Keratinocyte (primary cell): ENCODE measurements around the gene WFDC8. TPM values are rescaled to one million over a fixed set of nuclear protein-coding genes. Genes with fewer than 3 reads are reported as not detected.

Source experiments
- DNase-seq: peaks from one replicate; pipeline ENCODE4 v3.0.0-alpha.2; 2011; ENCODE audit warnings: low read depth, missing footprints, low spot score
- FAIRE-seq: peaks from 2 replicates; lab custom pipeline; 2011; peaks lifted over from hg19 to GRCh38; lab: Jason Lieb, UNC
- H2AFZ ChIP-seq: 2 replicates; pipeline ENCODE4 v1.6.0; 2012; ENCODE audit warnings: low read length, control low read depth, inconsistent platforms; ENCODE audit not compliant: control insufficient read depth
- H3K27ac ChIP-seq: 2 replicates; pipeline ENCODE4 v1.5.1; 2011; ENCODE audit warnings: low read length; ENCODE audit not compliant: control insufficient read depth, insufficient read depth
- H3K27me3 ChIP-seq: 3 replicates; pipeline ENCODE4 v1.6.0; 2011; ENCODE audit warnings: low read length; ENCODE audit not compliant: control insufficient read depth, insufficient read depth; ENCODE audit errors: extremely low read depth
- H3K36me3 ChIP-seq, 2 experiments: 2 replicates in 1 of 2; 3 replicates in 1 of 2; pipeline ENCODE4 v1.5.1; 2011; ENCODE audit warnings: low read length in 2 of 2, mild to moderate bottlenecking in 1 of 2; ENCODE audit not compliant: control insufficient read depth in 2 of 2, insufficient read depth in 2 of 2; ENCODE audit errors: extremely low read depth in 1 of 2
- H3K4me1 ChIP-seq: 3 replicates; pipeline ENCODE4 v1.5.1; 2011; ENCODE audit warnings: low read length; ENCODE audit not compliant: control insufficient read depth, insufficient read depth; ENCODE audit errors: extremely low read depth
- H3K4me2 ChIP-seq: 3 replicates; pipeline ENCODE4 v1.6.0; 2011; ENCODE audit warnings: low read depth, low read length; ENCODE audit not compliant: control insufficient read depth, insufficient read depth; ENCODE audit errors: extremely low read depth
- H3K4me3 ChIP-seq, 3 experiments: fragments of 200-600 bp in 1 of 3; sonication (generic) in 1 of 3; 2 replicates in 2 of 3; 3 replicates in 1 of 3; pipeline ENCODE4 v1.5.1; 2011 to 2016; ENCODE audit warnings: low read length in 3 of 3, mild to moderate bottlenecking in 3 of 3, control low read depth in 2 of 3, inconsistent platforms in 1 of 3, low read depth in 1 of 3, mixed read lengths in 1 of 3, mixed run types in 1 of 3, moderate library complexity in 1 of 3; ENCODE audit not compliant: control insufficient read depth in 2 of 3, insufficient read depth in 2 of 3; ENCODE audit errors: extremely low read depth in 1 of 3
- H3K79me2 ChIP-seq: 2 replicates; pipeline ENCODE4 v1.6.0; 2012; ENCODE audit warnings: low read length; ENCODE audit not compliant: control insufficient read depth, insufficient read depth
- H3K9ac ChIP-seq: 3 replicates; pipeline ENCODE4 v1.6.0; 2011; ENCODE audit warnings: low read length; ENCODE audit not compliant: control insufficient read depth, insufficient read depth; ENCODE audit errors: extremely low read depth
- H3K9me1 ChIP-seq: 3 replicates; pipeline ENCODE4 v1.6.0; 2011; ENCODE audit warnings: low read length; ENCODE audit not compliant: control insufficient read depth, insufficient read depth; ENCODE audit errors: extremely low read depth
- H3K9me3 ChIP-seq: 2 replicates; pipeline ENCODE4 v1.5.1; 2012; ENCODE audit warnings: low read depth, low read length; ENCODE audit not compliant: control insufficient read depth
- H4K20me1 ChIP-seq: 3 replicates; pipeline ENCODE4 v1.6.0; 2011; ENCODE audit warnings: low read length; ENCODE audit not compliant: control insufficient read depth, insufficient read depth; ENCODE audit errors: extremely low read depth
- EZH2 ChIP-seq: IDR thresholded peaks from one replicate; pipeline ENCODE4 v1.6.1; 2012; ENCODE audit warnings: inconsistent platforms, mild to moderate bottlenecking, low read length, moderate library complexity
- dilution Hi-C: fragments of 300-500 bp; cut with MboI; formaldehyde crosslinking; loops from one replicate; pipeline ENCODE4 v1.7.0; 2020; ENCODE audit warnings: low sequenced_read_pairs; ENCODE audit not compliant: extremely low pct_ligation_motif_present
- polyA minus RNA-seq, 3 experiments: library from RNA; depleted of rRNA, polyadenylated mRNA; stranded (reverse); fragments of >200 nt; gene quantifications; 1 replicate in 1 of 3; 2 replicates in 1 of 3; 3 replicates in 1 of 3; pipeline ENCODE4 v1.2.3, GENCODE V29; 2011
- polyA plus RNA-seq, 5 experiments: library from polyadenylated mRNA; depleted of rRNA in 3 of 5; stranded (reverse) in 3 of 5; stranded (forward) in 1 of 5; unstranded in 1 of 5; fragments of >200 nt; gene quantifications; 1 replicate in 1 of 5; 2 replicates in 3 of 5; 3 replicates in 1 of 5; pipeline versions ENCODE4 v1.2.1 to v1.2.3, GENCODE V29; 2011 to 2012; ENCODE audit warnings: missing spikeins in 2 of 5, low read depth in 1 of 5, low replicate concordance in 1 of 5
- TF ChIP-seq, protein P1 (sequence below), 3 experiments: IDR thresholded peaks in 1 of 3; conservative IDR thresholded peaks in 1 of 3; optimal IDR thresholded peaks in 1 of 3; 2 replicates in 2 of 3; 3 replicates in 1 of 3; pipeline versions ENCODE3 to v1.5.1; 2011; ENCODE audit warnings: low read length in 3 of 3, mild to moderate bottlenecking in 3 of 3, moderate library complexity in 2 of 3, control low read depth in 1 of 3, inconsistent platforms in 1 of 3; ENCODE audit not compliant: insufficient read depth in 2 of 3; ENCODE audit errors: extremely low read depth in 1 of 3

Gene WFDC8
- polyA plus RNA-seq (not detected in 3 replicates), polyA minus RNA-seq (not detected in 3 replicates)
- not detected for polyA plus RNA-seq (2011; ENCODE audit: low read depth)
- polyA plus RNA-seq (2011; cell fraction: cytosol; rRNA removed): not detected in 2 replicates
- not detected in 2 replicates for polyA plus RNA-seq (2011; cell fraction: nucleus; rRNA removed)
- not detected in 2 replicates for polyA plus RNA-seq (2012; ENCODE audit: low replicate concordance)
- not detected for polyA minus RNA-seq (2011; cell fraction: cytosol; rRNA and poly(A)+ RNA removed)
- not detected in 2 replicates for polyA minus RNA-seq (2011; cell fraction: nucleus; rRNA and poly(A)+ RNA removed)

DNA sequence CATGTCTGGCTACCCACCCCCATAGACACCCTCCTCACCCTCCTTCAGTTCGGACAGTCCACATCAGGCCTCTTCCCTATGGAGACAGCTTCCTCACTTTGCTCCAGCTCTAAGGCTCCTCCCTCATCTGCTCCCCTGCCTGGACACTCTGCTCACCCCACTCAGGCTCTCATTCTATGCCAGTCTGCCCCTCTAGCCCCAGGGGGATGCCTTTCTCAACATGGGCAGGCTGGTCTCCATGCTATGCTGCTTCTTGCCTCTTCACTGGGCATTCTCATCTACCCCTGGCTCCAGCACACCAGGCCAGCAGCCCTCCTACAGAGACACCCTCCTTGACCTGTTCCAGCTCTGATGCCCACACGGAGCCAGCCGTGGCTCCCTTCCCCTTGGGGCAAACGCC, at the start of gene WFDC8:
WFDC8 (minus strand) TSS at position 101 of the 400 bp plus-strand sequence; CDS start at position 64, 37 bp downstream.
- Histone ChIP-seq H3K27ac (no peak within 1 kb of the TSS), H3K4me2 (no peak within 1 kb of the TSS), H3K9me3 (no peaks in the 10 kb centered on the region), H3K27me3 (no peaks in the 10 kb centered on the region), H4K20me1 (no peaks in the 10 kb centered on the region), H3K4me1 (no peaks in the 10 kb centered on the region), H3K4me3 (no peak within 1 kb of the TSS), H3K9me1 (no peaks in the 10 kb centered on the region), H3K36me3 (no peaks in the 10 kb centered on the region), H3K79me2 (no peaks in the 10 kb centered on the region), H3K9ac (no peak within 1 kb of the TSS), H2AFZ (no peak within 1 kb of the TSS)
- dilution Hi-C loops: no loop called here
- TF ChIP-seq, protein P1, sequence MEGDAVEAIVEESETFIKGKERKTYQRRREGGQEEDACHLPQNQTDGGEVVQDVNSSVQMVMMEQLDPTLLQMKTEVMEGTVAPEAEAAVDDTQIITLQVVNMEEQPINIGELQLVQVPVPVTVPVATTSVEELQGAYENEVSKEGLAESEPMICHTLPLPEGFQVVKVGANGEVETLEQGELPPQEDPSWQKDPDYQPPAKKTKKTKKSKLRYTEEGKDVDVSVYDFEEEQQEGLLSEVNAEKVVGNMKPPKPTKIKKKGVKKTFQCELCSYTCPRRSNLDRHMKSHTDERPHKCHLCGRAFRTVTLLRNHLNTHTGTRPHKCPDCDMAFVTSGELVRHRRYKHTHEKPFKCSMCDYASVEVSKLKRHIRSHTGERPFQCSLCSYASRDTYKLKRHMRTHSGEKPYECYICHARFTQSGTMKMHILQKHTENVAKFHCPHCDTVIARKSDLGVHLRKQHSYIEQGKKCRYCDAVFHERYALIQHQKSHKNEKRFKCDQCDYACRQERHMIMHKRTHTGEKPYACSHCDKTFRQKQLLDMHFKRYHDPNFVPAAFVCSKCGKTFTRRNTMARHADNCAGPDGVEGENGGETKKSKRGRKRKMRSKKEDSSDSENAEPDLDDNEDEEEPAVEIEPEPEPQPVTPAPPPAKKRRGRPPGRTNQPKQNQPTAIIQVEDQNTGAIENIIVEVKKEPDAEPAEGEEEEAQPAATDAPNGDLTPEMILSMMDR (optimal IDR thresholded peaks at IDR 0.05 in 1 of 3, IDR thresholded peaks at IDR 0.05 in 1 of 3, conservative IDR thresholded peaks at IDR 0.05 in 1 of 3; ENCODE audit: extremely low read depth in 1 of 3, insufficient read depth in 2 of 3, low read length in 3 of 3): no peak
- no peak for TF ChIP-seq EZH2
- FAIRE-seq: no peak
- no peak for DNase-seq

DNA sequence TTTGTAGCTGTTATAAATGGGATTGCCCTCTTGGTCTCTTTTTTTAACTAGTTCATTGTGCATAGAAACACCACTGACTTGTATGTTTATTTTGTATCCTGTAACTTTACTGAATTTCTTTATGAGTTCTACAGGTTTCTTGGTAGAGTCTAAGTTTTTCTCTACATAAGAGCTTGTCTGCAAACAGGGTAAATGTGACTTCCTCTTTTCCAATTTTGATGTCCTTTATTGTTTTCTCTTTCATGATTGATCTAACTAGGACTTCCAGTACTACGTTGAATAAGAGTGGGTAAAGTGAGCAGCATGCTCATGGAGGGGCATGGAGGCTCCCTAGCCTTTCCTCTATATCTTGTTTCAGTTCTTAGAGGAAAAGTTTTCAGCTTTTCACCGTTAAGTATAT, 47.5 kb upstream of the WFDC8 start:
- no peak overlapping the region for H3K27ac ChIP-seq
- FAIRE-seq (no peak), DNase-seq (no peak)
- H2AFZ ChIP-seq: no peak overlapping the region
- no peaks in the 10 kb centered on the region for H3K9me3 ChIP-seq
- TF ChIP-seq, protein P1 (optimal IDR thresholded peaks at IDR 0.05 in 1 of 3, IDR thresholded peaks at IDR 0.05 in 1 of 3, conservative IDR thresholded peaks at IDR 0.05 in 1 of 3; ENCODE audit: extremely low read depth in 1 of 3, insufficient read depth in 2 of 3, low read length in 3 of 3): no peak
- TF ChIP-seq EZH2: no peak
- H3K36me3 ChIP-seq: no peaks in the 10 kb centered on the region
- no peaks in the 10 kb centered on the region for H3K79me2 ChIP-seq
- H3K4me3 ChIP-seq: no peak overlapping the region
- no peaks in the 10 kb centered on the region for H4K20me1 ChIP-seq
- H3K4me2 ChIP-seq: no peak overlapping the region
- H3K27me3 ChIP-seq: peaks cover 6% of the 10 kb centered on the region
- H3K4me1 ChIP-seq: no peaks in the 10 kb centered on the region
- H3K9ac ChIP-seq: no peak overlapping the region
- dilution Hi-C loops: no loop called here
- no peaks in the 10 kb centered on the region for H3K9me1 ChIP-seq
